BJ (cell line): Measurements from ENCODE around the gene NAP1L1. TPM values are rescaled to one million over a fixed set of nuclear protein-coding genes. Genes with fewer than 3 reads are reported as not detected.

Experiments used
- CTCF ChIA-PET: fragments of 350-600 bp; formaldehyde crosslinking; extraction: SDS; loops from one replicate; lab custom pipeline; 2021; ENCODE audit warnings: antibody characterized with exemption, inconsistent platforms; lab: Yijun Ruan, JAX
- POLR2A ChIA-PET: fragments of 300-600 bp; sonication (Branson Sonifier 250); formaldehyde crosslinking; extraction: SDS; loops from one replicate; lab custom pipeline; 2021; ENCODE audit warnings: antibody characterized with exemption; lab: Charles Lee
- DNase-seq: peaks from one replicate; pipeline ENCODE4 v3.0.0-alpha.2; 2011; ENCODE audit warnings: low read depth
- H3K27me3 ChIP-seq: 2 replicates; pipeline ENCODE4 v1.6.0; 2011; ENCODE audit warnings: low read length; ENCODE audit not compliant: control insufficient read depth, insufficient read depth
- H3K36me3 ChIP-seq: 2 replicates; pipeline ENCODE4 v1.5.1; 2011; ENCODE audit warnings: low read length; ENCODE audit not compliant: control insufficient read depth, insufficient read depth
- H3K4me3 ChIP-seq: 2 replicates; pipeline ENCODE4 v1.5.1; 2011; ENCODE audit warnings: low read depth, mild to moderate bottlenecking, control low read depth, low read length
- polyA plus RNA-seq: library from polyadenylated mRNA; depleted of rRNA; stranded (reverse); fragments of >200 nt; gene quantifications from 2 replicates; pipeline ENCODE4 v1.2.3, GENCODE V29; 2011
- TF ChIP-seq, protein P1 (sequence below): IDR thresholded peaks from 2 replicates; pipeline ENCODE4 v1.5.1; 2011; ENCODE audit warnings: low read depth, mild to moderate bottlenecking, control low read depth, inconsistent platforms, low read length, moderate library complexity; ENCODE audit not compliant: insufficient read depth

Gene NAP1L1
- polyA plus RNA-seq, 1 experiment: 111 TPM

DNA sequence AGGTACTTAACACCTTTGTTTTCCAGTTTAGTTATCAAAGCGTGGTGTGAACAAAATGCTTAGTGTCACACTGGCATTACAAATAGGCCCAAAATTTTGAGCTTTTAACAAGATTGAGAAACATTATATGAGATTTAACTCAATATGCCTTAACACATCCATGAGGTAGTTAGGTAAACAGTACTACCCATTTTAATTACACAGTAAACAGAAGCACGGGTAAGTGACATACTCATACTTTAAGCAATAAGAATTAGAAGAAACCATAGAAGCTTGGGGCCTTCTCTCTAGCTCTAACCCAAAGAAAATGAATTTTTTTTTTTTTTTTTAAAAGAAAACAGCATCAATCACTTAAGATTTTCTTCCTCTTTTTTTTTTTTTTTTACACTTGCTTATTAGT is 37.4 kb downstream of the NAP1L1 start:
- TF ChIP-seq, protein P1, sequence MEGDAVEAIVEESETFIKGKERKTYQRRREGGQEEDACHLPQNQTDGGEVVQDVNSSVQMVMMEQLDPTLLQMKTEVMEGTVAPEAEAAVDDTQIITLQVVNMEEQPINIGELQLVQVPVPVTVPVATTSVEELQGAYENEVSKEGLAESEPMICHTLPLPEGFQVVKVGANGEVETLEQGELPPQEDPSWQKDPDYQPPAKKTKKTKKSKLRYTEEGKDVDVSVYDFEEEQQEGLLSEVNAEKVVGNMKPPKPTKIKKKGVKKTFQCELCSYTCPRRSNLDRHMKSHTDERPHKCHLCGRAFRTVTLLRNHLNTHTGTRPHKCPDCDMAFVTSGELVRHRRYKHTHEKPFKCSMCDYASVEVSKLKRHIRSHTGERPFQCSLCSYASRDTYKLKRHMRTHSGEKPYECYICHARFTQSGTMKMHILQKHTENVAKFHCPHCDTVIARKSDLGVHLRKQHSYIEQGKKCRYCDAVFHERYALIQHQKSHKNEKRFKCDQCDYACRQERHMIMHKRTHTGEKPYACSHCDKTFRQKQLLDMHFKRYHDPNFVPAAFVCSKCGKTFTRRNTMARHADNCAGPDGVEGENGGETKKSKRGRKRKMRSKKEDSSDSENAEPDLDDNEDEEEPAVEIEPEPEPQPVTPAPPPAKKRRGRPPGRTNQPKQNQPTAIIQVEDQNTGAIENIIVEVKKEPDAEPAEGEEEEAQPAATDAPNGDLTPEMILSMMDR: no peak
- Histone ChIP-seq H3K36me3 (peaks cover 13% of the 10 kb centered on the region), H3K4me3 (no peak overlapping the region), H3K27me3 (no peaks in the 10 kb centered on the region)
- ChIA-PET POLR2A (no interaction called here), CTCF (interaction anchor here (0.6 to 1.7 kb wide), 3 partner anchors 9 to 520 kb away, joined by 3 read pairs; no protein-coding TSS in a partner anchor)
- DNase-seq: no peak

DNA sequence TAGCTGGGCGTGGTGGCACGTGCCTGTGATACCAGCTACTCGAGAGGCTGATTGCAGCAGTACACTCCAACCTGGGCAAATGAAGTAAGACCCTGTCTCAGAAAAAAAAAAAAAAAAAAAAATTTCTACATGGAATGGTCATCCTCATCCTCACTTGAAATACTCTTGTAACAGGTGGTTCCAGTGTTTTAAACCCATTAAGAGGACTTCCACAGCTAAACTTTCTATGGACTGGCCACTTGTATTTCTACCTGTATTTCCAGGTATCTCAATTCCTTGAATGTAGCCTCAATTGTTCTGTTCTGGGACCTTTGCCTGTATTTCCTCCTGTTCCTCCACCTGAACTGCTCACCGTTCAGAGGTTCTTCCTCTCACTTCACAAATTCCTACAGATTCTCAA is 41.1 kb downstream of the NAP1L1 start:
- H3K4me3 ChIP-seq: no peak overlapping the region
- peaks cover 7% of the 10 kb centered on the region for H3K36me3 ChIP-seq
- POLR2A ChIA-PET: no interaction called here
- H3K27me3 ChIP-seq: no peaks in the 10 kb centered on the region
- TF ChIP-seq, protein P1: no peak
- CTCF ChIA-PET: no interaction called here
- no peak for DNase-seq

DNA sequence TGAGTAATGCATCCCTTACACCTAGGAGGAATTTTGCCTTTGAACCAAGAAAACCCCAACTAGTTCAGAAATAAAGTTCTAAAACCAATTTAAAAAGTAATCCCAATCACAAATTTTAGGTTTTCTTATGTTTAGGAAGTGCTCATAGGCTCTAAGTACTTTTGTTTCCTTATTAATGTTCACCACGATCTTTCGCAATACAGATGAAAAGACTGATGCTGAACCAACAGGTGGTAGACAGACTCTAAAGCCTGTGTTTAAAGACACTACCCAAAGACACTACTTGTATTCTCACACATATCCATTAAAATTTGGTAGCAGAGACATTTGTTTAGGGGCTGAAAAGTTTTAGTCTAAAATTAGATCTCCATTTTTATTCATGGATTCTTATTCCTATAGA is 42.3 kb downstream of the NAP1L1 start:
- DNase-seq: no peak
- CTCF ChIA-PET: interaction anchor here (0.6 kb wide), 1 partner anchor 424 kb away, joined by 3 read pairs; no protein-coding TSS in a partner anchor
- POLR2A ChIA-PET: no interaction called here

DNA sequence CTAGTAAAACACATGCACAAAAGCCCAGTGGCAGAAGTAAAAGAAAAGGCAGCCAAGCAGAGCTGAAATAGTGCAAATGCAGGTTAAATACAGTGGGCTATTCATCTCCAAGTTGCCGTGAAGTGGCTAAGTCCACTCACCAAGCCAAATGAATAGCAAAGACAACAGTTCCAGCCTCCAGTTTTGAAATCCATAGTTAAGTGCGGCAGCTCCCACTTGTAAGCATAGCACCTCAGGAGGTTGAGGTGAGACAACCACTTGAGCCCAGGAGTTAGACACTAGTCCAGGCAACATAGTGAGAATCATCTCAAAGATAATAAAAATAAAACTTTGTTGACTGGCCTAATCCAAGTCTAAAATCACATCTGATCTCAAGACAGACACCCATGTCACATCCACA is 43.1 kb downstream of the NAP1L1 start:
- POLR2A ChIA-PET: no interaction called here
- Histone ChIP-seq H3K27me3 (no peaks in the 10 kb centered on the region), H3K4me3 (no peak overlapping the region), H3K36me3 (peaks cover 7% of the 10 kb centered on the region)
- TF ChIP-seq, protein P1: no peak
- CTCF ChIA-PET: interaction anchor here (0.6 kb wide), 2 partner anchors 343 to 425 kb away, joined by 3 read pairs; no protein-coding TSS in a partner anchor
- DNase-seq: no peak

More for the DNA sequence above, 42.3 kb downstream of the NAP1L1 start:
- Histone ChIP-seq H3K27me3 (no peaks in the 10 kb centered on the region), H3K4me3 (no peak overlapping the region), H3K36me3 (peaks cover 7% of the 10 kb centered on the region)
- TF ChIP-seq, protein P1: no peak

DNA sequence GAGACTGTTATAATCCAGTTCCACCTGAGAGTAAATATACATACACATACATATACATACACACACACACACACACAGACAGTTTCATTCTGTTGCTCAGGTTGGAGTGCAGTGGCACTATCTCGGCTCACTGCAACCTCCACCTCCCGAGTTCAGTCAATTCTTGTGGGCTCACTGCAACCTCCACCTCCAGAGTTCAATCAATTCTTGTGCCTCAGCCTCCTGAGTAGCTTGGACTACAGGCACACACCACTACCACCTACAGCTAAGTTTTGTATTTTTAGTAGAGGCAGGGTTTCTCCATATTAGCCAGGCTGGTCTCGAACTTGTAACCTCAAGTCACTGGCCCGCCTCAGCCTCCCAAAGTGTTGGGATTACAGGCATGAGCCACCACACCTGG is 44.0 kb downstream of the NAP1L1 start:
- no peaks in the 10 kb centered on the region for H3K27me3 ChIP-seq
- CTCF ChIA-PET: interaction anchor here (0.7 to 1.5 kb wide), 4 partner anchors 8 to 513 kb away, joined by 3 to 7 read pairs (median 3); partner anchors contain the start of gene BBS10

More for the DNA sequence above, 44.0 kb downstream of the NAP1L1 start:
- DNase-seq: no peak
- POLR2A ChIA-PET: interaction anchor here (0.6 kb wide), 1 partner anchor 35 kb away, joined by 3 read pairs; no protein-coding TSS in a partner anchor
- Histone ChIP-seq H3K36me3 (peaks cover 7% of the 10 kb centered on the region), H3K4me3 (no peak overlapping the region)
- TF ChIP-seq, protein P1: no peak
